T-helper 1 cell treated with Interleukin-12 subunit alpha and Interleukin-12 subunit beta and Interleukin-4 antibody, amounts not matched to agents 30 ng/mL and 1 ng/mL, for 36 hours (primary cell): ENCODE measurements around the gene CHST3. TPM values are rescaled to one million over a fixed set of nuclear protein-coding genes. Genes with fewer than 3 reads are reported as not detected.

Experiments
- intact Hi-C: fragments of 100-400 bp; cut with micrococcal nuclease; formaldehyde crosslinking; loops from one replicate; pipeline ENCODE4 v1.15.1; 2024
- total RNA-seq: library from RNA; stranded (reverse); gene quantifications from 2 replicates; pipeline ENCODE4 v1.2.3, GENCODE V29; 2022

CHST3 gene
- total RNA-seq, 1 donor from 2014 or later = not detected

DNA sequence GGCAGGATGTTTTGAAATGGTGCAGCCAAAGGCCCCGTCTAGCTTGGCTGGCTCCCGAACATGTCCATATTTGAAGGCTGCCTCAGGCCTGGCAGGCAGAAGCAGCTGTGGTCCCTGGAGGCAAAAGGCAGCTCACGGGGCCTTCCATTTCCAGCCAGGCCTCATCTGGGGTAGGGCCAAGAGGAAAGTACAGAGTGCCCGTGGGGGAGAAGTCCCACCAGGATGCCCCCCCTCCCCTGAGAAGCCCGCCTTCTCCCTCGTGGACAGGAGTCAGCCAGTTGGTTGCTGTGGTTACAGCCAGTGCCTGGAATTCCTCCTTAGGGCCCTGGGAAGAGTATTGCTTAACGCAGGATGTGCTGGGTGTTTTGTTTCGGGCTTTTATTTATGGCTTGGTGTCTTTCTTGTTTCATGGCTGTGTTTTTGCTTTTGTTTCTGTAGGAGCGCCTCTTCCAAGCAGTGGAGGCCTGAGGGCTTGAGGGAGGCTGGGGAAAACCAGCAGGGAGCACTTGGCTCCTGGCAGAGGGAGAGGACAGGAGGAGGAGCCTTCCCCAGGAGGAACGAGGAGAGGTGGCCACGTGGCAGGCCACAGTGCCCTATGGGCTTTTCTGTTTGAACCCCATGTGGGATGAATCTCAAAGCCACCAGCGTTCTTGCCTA, 45.4 kb downstream of the CHST3 start:
- intact Hi-C loops = no loop called here

DNA sequence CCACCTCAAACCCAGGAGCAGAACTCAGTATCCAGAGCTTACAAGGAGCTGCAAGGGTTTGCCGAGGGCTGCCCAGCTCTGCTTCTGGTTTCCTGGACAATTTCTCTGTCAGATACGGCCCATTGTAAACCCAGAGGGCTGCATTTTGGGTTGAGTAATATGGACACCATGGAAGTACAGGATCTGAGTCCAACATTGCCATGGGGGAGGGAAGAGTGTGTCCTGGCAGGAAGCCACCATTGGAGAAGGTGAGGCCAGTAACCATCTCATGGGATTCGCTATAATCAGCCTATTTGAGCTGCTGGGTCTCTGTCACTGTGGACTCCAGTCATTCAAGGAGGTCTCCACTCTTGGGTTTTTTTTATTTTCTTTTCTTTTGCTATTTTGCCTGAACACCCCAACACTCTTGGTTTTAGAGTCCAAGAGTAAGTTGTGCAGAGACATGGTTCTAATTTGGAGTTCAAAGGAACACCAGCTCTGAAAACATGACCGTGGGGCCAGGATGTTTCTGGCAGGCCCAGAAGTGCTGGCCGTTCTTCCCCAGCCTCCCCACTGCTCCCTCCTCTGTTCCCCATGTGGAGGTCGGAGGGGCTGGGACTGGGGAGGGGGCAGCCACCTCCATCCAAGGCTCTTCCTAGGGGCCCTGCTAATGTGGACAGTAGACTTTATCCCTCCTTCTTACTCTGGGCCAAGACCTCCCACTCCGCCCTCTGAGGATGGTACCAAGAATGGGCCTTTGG, 46.2 kb downstream of the CHST3 start:
- intact Hi-C loops = no loop called here

DNA sequence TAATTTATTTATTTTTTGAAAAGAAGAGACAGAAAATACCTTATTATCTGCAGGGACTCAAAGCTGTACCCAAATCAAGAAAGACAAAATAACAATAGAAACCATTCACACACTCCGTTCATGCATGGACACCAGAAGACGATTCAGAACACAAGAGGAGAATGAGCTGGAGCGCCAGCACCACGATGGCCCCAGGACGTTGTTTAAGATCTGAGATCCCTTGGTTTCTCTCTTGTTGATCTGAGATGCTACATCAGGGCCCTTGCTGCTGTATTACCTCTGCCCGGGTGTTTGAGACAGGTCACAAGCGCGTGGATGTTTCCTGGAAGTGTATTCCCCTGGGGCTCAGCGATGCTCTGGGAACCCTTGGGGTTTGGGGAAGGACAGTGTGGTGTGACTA, 46.8 kb downstream of the CHST3 start:
- intact Hi-C loops = no loop called here

DNA sequence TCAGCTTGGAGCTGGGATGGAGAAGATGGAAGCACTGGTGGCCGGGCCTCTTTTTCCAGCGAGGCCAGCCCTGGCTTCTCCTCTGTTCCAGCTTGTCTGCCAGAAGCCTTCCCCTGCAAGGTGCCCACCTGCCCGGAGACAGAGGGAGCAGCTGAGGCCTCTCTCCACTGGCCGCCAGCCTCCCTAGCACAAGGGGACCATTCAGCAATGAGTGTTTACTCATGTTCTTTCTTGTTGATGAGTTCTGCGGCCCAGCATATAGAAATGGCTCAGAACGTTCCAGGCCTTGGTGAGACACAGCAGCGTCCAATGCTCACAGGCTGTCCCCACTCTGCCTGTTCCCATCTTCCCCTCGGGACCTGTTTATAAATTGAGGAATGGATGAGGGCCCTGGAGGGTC, 47.3 kb downstream of the CHST3 start:
- intact Hi-C loops = no loop called here

DNA sequence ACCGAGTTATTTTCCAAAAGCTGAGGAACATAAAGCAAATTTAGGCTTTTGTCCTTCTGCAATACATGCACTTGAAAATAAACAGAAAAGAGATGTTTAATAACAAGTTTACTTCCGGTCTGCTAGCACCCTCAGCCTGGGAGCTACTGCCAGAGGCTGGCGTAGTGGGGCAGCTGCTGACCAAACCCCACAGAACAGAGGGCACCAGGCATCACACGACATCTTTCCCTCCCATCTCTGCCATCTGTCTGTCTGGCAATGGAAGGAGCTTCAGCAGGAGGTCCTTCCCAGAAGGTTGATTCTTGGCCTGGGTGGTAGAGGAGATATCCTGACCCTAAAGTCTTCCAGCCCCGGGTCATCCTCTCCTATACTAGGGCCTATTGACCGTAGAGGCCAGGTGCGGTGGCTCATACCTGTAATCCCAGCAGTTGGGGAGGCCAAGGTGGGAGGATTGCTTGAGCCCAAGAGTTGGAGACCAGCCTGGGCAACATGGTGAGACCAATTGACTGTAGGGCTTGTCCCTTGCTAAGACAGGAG, 47.8 kb downstream of the CHST3 start:
- intact Hi-C loops = no loop called here

DNA sequence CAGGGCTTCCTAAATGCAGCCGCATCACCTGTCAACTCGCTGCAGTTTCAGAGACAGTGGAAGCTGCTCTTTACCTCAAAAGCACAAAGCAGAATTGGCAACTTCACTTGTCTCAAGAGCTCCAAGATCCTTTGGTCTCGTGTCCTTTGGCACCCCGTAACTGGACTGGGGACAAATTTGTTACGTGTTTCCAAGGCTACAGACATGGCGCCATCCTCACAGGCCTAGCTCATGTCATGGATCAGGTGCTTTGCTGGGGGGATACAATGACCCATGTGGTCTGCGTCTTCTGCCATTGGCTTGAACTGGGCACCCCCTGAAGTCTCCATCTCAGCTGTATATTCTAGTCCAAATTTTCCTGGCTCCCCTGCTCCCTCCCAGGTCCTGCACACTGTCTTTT, 48.6 kb downstream of the CHST3 start:
- intact Hi-C loops = no loop called here

DNA sequence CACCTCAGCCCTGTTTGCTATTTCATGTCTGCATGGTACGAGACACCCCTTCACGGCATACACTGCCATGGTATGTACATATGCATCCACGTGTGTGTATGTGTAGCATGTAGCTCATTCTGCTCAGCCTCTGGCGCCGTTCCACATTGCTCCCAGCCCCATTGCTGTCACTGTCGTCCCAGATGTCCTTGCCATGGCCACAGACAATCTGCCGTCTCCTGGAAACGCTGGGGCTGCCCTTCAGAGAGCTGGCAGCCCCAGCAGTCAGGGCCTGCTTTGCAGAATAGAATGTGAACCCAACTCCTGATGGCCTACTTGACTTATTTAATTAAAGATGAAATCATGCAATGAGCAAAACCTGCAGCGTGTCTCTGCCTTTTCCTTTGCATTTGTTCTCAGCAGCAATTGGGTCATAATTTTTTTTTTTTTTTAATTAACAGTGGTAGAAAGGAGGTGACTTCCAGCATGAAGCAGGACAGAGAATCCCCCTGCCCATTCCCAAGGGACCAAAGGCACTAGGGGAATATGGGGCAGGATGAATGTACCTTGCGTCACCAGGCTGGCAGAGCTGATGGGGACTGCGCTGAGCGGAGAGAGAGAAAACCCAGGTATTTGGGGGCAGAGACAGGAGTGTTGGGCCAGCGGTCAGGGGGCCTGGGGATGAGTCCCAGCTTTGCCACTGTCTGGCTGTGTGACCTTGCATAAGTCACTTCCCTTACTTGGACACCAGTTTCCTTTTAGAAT, 49.2 kb downstream of the CHST3 start:
- intact Hi-C loops = no loop called here

DNA sequence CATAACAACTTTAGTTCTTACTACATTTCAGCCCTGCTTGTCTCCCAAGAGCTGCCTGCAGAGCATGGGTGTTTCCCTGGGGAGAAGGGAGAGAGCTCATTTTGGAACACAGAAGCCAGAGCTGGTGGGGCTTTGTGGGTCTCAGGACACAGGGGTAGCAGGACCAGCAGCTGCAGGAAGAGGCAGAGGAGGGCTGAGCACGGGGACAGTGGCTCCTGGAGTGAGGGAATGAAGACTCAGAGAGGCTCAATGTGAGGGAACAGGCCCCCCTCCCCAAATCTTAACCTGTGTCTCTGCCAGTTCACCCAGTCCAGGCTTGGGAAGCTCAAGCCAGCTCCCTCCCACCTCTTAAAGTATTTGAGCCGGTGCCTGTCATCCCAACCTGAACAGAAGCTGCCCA, 50.0 kb downstream of the CHST3 start:
- intact Hi-C loops = no loop called here

DNA sequence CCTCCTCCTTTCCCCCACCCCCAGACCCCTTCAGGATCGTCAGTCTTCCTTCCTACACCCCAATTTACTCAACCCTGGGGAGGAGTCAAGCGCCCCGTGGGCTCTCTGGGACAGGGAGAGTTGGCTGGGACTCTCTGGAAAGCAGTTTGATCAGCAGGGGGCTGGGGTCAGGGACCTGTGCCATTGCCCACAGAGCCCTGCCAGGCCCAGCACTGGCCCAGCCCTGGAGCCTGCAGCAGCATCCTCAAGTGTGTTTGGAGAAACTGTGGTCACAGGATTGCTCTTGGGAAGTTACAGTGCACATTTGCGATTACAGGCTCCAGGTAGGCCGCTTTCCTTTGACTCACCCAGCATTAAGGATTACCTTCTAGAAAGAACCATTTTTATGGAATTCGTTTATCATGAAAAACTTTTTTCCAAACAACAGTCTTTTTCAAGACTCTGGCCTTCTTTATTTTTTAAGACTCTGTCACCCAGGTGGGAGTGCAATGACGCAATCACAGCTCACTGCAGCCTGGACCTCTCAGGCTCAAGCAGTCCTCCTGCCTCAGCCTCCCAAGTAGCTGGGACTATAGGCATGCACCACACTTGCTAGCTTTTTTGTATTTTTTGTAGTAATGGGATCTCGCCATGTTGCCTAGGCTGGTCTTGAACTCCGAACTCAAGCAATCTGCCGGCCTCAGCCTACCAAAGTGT, 50.7 kb downstream of the CHST3 start:
- intact Hi-C loops = no loop called here

DNA sequence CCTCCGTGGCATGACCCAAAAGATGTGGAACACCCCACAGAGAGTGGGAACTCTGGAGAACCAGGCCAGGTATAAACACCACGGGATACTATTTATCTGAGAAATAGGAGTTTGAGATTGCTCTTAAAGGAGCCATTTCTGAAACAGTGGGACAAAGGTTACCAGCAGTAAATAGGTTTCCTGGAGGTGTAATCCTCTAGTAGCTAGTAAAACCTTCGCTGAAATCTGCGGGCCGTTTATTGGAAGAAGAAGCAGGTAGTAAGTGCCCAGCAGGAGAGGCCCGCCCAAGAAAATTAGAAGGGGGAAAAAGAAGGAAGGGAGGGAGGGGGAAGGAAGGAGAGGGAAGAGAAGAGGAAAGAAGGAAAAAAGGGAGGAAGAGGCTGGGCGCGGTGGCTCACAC, 51.6 kb downstream of the CHST3 start:
- intact Hi-C loops = no loop called here

DNA sequence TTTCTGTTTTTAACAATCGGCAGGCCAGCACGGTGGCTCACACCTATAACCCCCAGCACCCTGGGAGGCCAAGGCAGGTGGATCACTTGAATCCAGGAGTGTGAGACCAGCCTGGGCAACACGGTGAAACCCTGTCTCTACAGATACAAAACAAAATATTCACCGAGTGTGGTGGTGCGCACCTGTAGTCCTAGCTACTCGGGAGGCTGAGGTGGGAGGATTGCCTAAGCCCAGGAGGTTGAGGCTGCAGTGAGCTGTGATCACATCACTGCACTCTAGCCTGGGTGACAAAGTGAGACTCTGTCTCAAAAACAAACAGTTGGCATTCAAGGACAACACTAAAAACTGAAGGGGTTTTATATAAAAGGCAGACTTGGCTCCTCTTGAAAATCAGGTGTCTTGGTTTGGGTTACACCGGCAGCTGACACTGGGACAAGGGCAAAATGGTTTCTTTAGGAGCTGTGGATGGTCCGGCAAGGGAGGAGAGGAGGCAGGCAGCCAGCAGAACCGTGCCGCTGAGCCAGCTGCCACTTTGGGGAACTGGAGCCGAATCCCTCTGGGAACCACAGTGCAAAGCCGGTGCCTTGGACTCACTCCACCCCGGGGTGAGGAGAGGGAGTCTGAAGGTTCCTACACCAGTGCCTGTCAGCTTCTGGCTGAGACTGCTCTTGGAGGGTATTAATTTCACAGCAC, 52.6 kb downstream of the CHST3 start:
- intact Hi-C loops = no loop called here

DNA sequence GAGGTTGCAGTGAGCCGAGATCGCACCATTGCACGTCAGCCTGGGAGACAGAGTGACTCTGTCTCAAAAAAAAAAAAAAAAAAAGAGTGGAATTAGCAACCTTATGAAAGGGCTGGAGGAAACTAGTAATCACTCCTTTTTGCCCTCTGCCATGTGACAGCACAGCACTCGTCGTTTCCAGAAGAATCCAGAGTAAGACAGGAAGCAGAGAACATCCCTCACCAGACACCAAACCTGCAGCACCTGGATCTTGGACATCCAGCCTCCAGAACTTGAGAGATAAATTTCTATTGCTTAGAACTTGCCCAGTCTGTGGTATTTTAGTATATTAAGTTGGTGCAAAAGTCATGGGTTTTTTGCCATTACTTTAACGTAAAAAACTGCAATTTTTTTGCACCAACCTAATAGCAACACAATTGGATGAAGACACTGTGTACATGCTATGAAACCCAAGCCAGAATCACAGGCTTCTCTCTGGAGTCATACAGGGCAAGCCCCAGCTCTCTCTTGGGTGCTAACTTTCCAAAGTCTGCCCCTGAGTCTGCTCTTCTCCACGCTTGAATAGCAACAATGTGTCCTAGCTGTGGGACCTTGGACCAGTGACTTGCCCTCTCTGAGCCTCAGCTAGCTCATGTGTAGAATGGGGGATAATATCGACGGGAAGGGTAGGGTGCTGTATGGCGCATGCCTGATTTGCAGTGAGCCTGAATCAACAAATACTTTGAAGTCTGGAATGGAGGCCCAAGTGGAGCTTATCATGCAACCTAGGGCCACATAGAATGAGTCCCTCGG, 55.1 kb downstream of the CHST3 start:
- intact Hi-C loops = no loop called here

DNA sequence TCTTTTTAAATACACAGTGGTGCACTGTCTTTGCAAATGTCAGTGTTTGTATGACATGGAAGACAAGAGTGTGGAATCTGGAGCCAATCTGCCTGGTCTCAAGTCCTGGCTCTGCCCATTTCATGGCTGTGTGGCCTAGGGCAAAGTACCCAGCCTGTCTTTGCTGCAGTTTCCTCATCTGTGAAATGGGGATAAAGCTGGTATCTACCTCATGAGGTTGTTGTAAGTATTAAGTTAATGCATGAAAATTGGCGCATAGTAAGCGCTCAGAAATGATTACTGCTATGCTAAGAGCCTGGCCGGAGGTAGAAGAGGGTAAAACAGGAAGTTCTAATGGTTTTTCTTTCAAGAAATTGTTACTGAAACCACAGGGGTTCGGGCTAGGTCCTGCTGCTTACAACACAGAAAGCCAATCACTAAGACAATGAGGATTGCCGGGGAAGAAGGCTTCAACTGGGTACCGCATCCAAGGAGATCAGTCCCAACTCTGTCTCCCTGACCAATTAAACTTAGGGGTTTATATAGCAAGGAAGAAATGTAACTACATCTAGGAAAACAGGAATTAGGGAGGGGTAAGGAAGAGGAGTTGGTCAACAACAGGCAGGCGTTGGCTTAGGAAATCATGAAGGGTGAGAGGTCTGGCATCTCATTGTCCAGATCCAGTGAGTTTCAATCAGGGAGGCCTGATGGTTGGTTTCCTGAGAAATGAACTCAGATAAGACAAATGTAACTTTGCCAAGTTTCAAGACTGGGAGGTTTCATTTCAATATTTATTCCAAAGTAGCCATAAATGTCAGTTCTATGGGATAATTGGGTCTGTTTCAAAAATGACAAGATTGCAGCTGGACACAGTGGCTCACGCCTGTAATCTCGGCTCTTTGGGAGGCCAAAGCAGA, 57.0 kb downstream of the CHST3 start:
- intact Hi-C loops = no loop called here

DNA sequence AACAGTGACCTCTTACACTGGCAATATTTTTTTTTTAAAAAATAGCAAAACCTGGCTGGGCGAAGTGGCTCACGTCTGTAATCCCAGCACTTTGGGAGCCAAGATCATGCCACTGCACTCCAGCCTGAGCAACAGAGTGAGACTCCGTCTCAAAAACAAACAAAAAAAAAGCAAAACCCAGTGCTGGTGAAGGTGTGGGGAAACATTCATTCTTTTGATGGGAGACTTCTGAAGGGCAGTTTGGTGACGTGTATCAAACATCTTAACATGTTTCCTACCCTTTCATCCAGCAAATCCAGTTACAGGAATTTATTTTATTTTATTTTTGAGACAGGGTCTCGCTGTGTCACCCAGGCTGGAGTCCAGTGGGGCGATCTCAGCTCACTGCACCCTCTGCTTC, 58.0 kb downstream of the CHST3 start:
- intact Hi-C loops = no loop called here

DNA sequence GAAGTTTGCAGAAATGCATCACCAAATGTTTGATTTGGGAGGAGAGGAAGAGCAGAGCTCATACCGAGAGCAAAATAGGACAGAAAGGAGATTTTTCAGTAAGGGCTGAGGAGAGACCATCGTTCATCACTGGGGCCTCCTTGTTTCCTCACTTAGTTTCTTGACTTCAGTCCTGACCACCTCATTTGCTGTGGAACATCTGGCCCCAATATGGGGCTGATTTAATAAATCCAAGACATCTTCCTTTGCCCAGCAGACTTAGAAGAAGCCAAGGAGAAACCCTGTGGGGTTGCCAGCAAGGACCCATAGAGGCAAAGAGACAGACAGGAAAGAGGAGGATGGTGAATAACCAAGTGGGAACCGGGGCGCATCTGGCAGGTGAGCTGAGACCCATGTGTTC, 60.4 kb downstream of the CHST3 start:
- intact Hi-C loops = no loop called here

DNA sequence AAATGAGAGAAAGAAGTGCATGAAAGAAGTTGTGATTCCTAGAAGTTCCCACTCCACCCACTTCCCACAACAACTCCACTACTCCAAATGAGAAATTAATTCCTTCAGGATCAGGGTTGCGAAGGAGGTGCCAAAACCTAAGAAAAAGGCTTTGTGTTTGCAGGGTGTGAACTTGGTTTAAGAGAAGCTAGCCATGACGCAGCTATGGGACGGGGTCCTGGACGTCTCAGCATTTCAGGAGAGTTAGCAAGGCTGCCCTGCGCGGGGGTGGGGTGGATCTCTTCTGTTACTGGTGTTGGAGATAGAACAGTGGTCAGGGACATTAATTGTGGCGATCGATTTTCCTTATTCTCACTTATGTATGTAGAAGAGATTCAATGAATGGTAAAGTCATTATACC, 61.2 kb downstream of the CHST3 start:
- intact Hi-C loops = no loop called here

DNA sequence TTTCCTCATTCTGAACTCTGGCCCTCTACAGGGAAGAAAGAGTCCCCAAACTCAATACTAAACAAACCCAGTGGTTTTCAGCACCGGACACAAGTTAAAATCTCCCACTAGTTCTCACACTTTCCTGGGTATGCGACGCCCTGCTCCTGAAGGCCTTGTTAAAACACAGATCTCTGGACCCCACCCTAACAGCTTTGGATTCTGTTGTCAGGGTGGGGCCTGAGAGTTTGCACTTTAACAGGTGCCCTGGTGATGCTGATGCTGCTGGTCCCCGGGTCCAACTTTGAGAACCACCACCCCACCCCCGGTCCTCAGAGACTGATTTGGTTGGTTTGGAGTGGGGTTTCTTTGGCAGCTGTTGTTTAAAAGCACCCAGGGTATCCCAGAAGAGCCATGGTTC, 61.6 kb downstream of the CHST3 start:
- intact Hi-C loops = no loop called here

DNA sequence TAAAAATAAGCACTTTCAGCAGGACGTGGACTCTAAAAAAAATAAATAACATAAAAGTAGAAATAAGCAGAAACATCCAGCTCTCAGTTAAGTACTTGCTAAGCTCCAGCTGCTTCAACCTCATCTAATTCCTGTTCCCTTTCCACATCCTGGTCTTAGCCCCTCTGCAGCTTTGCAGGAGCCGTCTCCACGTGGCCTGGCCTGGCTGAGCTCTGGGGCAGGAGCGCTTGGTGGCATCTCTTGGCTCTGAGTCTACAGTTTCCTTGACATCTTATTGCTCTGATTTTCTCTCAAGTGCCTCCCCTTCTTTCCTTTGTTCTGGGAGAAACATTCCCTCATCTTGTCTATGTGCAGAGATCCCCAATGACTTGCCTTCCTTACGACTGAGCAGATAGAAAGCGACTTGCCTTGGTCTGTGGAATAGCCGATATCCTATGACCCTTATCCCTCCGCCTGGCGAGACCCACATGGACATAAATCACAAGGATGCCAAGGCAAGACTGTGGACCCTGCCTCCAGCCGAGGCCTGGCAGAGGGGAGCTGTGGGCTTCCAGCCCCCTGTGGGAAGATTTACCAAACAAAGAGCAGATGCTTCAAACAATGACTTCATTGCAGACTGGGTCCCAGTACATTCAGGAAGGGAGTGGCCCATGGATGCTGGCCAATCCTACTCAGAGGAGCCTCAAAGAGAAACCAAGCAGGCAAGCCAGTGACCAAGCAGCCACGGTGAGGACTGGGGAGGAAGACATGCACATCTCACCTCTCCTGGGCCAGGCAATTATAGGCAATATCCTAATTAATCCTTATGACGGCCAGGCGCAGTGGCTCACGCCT, 62.3 kb downstream of the CHST3 start:
- intact Hi-C loops = no loop called here
